ENCODE measurements around the gene ZNF786.
A peak's percentile ranks its signal among the peaks of the same experiment; 100 is the strongest.
"Not testable (repeated sequence)": the region's sequence is repeated elsewhere in the genome, so short reads cannot be mapped to it uniquely, and the experiment has no call there.

The ZNF786 gene

GRCh38 chr7:149090397-149091195 lies at the start of gene ZNF786:
Gene ZNF786 (minus strand): TSS chr7:149090718. CDS start chr7:149090640, 78 bp downstream.
- peak; percentile 96 for DNase-seq

GRCh38 chr7:149136118-149136517 lies 45.6 kb upstream of the ZNF786 start:
- no peak for DNase-seq

- DNase-seq = no peak
These were observed 42.7 kb upstream of the ZNF786 start for GRCh38 chr7:149133028-149133710.

- no peak for DNase-seq
These were observed 40.2 kb upstream of the ZNF786 start for GRCh38 chr7:149130572-149131198.

- peak; percentile 58 to 76 for DNase-seq
These were observed 36.2 kb upstream of the ZNF786 start for GRCh38 chr7:149126662-149127266.

GRCh38 chr7:149125863-149126661 lies 35.5 kb upstream of the ZNF786 start, which contains the start of gene ZNF425:
Gene ZNF425 (minus strand): TSS chr7:149126324. CDS start chr7:149126213, 111 bp downstream.
- DNase-seq = peak; percentile 92 to 93

GRCh38 chr7:149125189-149125862 lies 34.8 kb upstream of the ZNF786 start:
- DNase-seq = no peak

- no peak for DNase-seq
These were observed 19.5 kb upstream of the ZNF786 start for GRCh38 chr7:149109969-149110368.

- no peak for DNase-seq
These were observed 14.2 kb upstream of the ZNF786 start for GRCh38 chr7:149104749-149105148.

GRCh38 chr7:149104214-149104613 lies 13.7 kb upstream of the ZNF786 start:
- DNase-seq = no peak

- DNase-seq = no peak
These were observed 12.9 kb upstream of the ZNF786 start for GRCh38 chr7:149103424-149103823.

- DNase-seq = no peak
These were observed 12.1 kb upstream of the ZNF786 start for GRCh38 chr7:149102666-149103065.

- no peak for DNase-seq
These were observed 10.3 kb upstream of the ZNF786 start for GRCh38 chr7:149100821-149101220.

GRCh38 chr7:149099058-149099457 lies 8.5 kb upstream of the ZNF786 start:
- DNase-seq = no peak

- no peak for DNase-seq
These were observed 6.6 kb upstream of the ZNF786 start for GRCh38 chr7:149097088-149097487.

- no peak for DNase-seq
These were observed 2.7 kb upstream of the ZNF786 start for GRCh38 chr7:149093228-149093627.

- not testable (repeated sequence) for DNase-seq
These were observed 1.7 kb upstream of the ZNF786 start for GRCh38 chr7:149092244-149092643.

GRCh38 chr7:149087376-149087775 lies 3.1 kb downstream of the ZNF786 start:
- no peak for DNase-seq

GRCh38 chr7:149085866-149086265 lies 4.7 kb downstream of the ZNF786 start:
- DNase-seq = no peak

- DNase-seq = no peak
These were observed 6.1 kb downstream of the ZNF786 start for GRCh38 chr7:149084407-149084806.

GRCh38 chr7:149081914-149082313 lies 8.6 kb downstream of the ZNF786 start:
- no peak for DNase-seq

- DNase-seq = no peak
These were observed 12.9 kb downstream of the ZNF786 start for GRCh38 chr7:149077594-149077993.
